Kidney epithelial cell (primary cell): ENCODE measurements around the gene CC2D1A. TPM values are rescaled to one million over a fixed set of nuclear protein-coding genes. Genes with fewer than 3 reads are reported as not detected.

ENCODE experiments used
- DNase-seq: peaks from one replicate; pipeline ENCODE4 v3.0.0-alpha.2; 2010; ENCODE audit warnings: low read depth
- H3K27me3 ChIP-seq: 2 replicates; pipeline ENCODE4 v1.6.0; 2011; ENCODE audit warnings: low read length; ENCODE audit not compliant: control insufficient read depth, insufficient read depth
- H3K36me3 ChIP-seq: 2 replicates; pipeline ENCODE4 v1.5.1; 2011; ENCODE audit warnings: low read length; ENCODE audit not compliant: control insufficient read depth, insufficient read depth
- H3K4me3 ChIP-seq: 2 replicates; pipeline ENCODE4 v1.5.1; 2011; ENCODE audit warnings: low read depth, mild to moderate bottlenecking, control low read depth, low read length
- total RNA-seq: library from RNA; depleted of rRNA; stranded (reverse); fragments of >200 nt; gene quantifications from 2 replicates; pipeline ENCODE4 v1.2.3, GENCODE V29; 2015
- TF ChIP-seq, protein P1 (sequence below): IDR thresholded peaks from 2 replicates; pipeline ENCODE4 v1.5.1; 2011; ENCODE audit warnings: mild to moderate bottlenecking, moderate library complexity, low read length, control low read depth, inconsistent platforms; ENCODE audit not compliant: insufficient read depth, poor library complexity, severe bottlenecking

Gene CC2D1A
- total RNA-seq, 1 donor from 2014 or later, result 26.5 TPM

DNA sequence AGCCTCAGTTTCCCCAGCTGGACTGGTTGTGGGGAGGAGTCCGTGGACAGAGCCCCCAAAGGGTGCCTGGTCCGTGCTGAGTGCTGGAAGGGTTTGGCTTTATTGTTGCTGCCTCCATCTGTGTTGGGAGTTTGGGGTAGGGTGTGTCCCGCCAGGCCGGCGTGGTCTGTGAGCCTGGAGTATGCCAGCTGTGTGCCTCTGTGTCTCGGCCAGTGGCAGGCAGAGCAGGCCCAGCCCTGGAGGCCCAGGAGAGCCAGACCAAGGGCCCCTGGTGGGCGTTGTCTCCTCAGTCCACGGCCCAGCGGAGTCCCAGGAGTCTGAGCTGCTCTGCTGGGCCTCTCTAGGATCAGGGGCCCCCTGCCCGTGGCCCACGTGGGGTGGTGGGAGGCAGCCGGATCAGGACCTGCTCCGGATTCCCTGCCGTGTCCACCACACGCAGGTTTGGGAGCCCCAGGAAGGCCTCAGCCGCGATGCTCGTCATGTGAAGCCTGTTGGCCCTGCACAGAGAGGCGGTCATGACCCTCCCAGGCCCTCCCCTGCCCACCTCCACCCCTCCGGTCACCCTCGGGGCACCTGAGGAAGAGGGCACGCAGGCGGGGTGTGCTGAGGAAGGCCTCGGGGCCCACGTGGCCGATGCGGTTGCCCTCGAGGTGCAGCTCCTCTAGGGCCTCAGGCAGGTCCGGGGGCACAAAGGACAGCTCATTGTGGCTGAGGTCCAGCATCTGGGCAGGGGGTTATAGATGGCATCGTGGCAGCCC lies 25.6 kb downstream of the CC2D1A start:
- H3K36me3 ChIP-seq, result peaks cover 1% of the 10 kb centered on the region
- no peak for DNase-seq
- H3K27me3 ChIP-seq, result peaks cover 13% of the 10 kb centered on the region
- TF ChIP-seq, protein P1, sequence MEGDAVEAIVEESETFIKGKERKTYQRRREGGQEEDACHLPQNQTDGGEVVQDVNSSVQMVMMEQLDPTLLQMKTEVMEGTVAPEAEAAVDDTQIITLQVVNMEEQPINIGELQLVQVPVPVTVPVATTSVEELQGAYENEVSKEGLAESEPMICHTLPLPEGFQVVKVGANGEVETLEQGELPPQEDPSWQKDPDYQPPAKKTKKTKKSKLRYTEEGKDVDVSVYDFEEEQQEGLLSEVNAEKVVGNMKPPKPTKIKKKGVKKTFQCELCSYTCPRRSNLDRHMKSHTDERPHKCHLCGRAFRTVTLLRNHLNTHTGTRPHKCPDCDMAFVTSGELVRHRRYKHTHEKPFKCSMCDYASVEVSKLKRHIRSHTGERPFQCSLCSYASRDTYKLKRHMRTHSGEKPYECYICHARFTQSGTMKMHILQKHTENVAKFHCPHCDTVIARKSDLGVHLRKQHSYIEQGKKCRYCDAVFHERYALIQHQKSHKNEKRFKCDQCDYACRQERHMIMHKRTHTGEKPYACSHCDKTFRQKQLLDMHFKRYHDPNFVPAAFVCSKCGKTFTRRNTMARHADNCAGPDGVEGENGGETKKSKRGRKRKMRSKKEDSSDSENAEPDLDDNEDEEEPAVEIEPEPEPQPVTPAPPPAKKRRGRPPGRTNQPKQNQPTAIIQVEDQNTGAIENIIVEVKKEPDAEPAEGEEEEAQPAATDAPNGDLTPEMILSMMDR, result no peak
- no peak overlapping the region for H3K4me3 ChIP-seq

DNA sequence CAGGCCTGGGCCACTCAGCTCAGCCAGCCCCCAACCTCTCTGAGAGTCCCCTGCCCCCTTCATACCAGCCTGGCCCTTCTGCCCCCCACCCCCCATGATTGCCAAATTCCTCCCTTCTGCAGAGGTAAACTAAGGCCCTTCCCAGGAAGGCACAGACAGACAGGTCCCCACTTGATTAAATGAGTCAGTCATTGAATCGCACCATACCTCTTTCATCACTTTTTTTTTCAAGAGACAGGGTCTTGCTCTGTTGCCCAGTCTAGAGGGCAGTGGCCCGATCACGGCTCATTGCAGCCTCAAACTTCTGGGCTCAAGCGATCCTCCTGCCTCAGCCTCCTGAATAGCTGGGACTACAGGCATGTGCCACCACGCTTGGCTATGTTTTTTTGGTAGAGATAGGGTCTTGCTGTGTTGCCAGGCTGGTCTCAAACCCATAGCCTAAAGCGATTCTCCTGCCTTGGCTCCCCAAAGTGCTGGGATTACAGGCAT lies 26.2 kb downstream of the CC2D1A start:
- H3K4me3 ChIP-seq, result no peak overlapping the region
- DNase-seq, result no peak
- TF ChIP-seq, protein P1, result no peak
- peaks cover 1% of the 10 kb centered on the region for H3K36me3 ChIP-seq
- H3K27me3 ChIP-seq, result peaks cover 13% of the 10 kb centered on the region

GRCh38 chr19:13932911-13933393 lies 27.0 kb downstream of the CC2D1A start:
- Histone ChIP-seq H3K4me3 (no peak overlapping the region), H3K36me3 (peaks cover 1% of the 10 kb centered on the region), H3K27me3 (peaks cover 19% of the 10 kb centered on the region)
- TF ChIP-seq, protein P1, result no peak
- DNase-seq, result no peak

GRCh38 chr19:13934785-13935109 lies 28.7 kb downstream of the CC2D1A start:
- no peak overlapping the region for H3K4me3 ChIP-seq
- peaks cover 22% of the 10 kb centered on the region for H3K27me3 ChIP-seq
- H3K36me3 ChIP-seq, result peaks cover 1% of the 10 kb centered on the region
- no peak for DNase-seq
- TF ChIP-seq, protein P1, result no peak

DNA sequence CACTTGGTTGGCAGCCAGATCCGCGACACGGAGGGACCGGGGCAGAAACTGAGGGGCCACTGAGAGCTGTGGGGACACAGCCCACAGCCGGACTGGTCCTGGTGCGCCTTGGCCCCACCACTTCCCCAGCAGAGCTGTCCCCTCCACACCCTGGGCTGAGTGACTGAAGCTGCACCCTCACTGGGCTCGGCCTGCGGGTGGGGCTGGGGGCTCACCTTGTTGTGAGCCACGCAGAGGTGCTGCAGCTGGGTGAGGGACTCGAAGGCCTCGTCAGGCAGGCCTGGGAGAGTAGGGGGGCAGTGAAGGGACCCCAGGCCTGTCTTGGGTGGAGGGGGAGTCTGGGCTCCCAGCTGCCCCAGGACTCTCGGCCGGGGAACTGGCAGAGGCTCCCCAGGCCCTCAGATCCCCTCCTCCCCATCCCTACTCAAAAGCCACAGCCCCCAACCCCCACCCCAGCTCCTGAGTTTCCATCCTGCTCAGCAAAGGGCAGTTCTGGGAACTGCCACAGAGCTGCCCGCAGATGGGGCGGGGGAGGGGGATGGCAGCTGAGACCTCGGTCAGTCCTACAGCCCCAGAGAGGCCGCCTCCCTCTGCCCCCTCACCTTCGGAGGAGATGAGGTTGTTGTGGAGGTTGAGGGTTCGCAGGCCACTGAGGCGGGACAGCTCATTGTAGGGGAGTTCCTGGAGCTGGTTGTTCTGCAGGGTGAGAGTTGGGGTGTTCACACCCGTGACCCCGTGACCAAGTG lies 29.9 kb downstream of the CC2D1A start:
- TF ChIP-seq, protein P1, result no peak
- DNase-seq, result no peak
- H3K27me3 ChIP-seq, result peaks cover 22% of the 10 kb centered on the region

More for the DNA sequence above, 29.9 kb downstream of the CC2D1A start:
- Histone ChIP-seq H3K4me3 (no peak overlapping the region), H3K36me3 (no peaks in the 10 kb centered on the region)
